SK-N-MC (cell line): ENCODE results near the gene KRT75.

ENCODE experiments used
- EZH2 ChIP-seq: fragments of 200-600 bp; sonication (generic); IDR thresholded peaks from one replicate; pipeline ENCODE4 v1.6.1; 2017; ENCODE audit warnings: antibody characterized with exemption
- FOXP2 ChIP-seq: optimal IDR thresholded peaks from 2 replicates; pipeline ENCODE3; 2011; ENCODE audit warnings: mild to moderate bottlenecking, moderate library complexity; ENCODE audit not compliant: insufficient read depth; ENCODE audit errors: extremely low read length, control extremely low read depth
- POLR2AphosphoS5 ChIP-seq: IDR thresholded peaks from 2 replicates; pipeline ENCODE4 v1.6.1; 2012; ENCODE audit warnings: mild to moderate bottlenecking, low read depth, low read length, borderline replicate concordance

- TF ChIP-seq POLR2AphosphoS5 = no peak
- no peak for TF ChIP-seq EZH2
- no peak for TF ChIP-seq FOXP2
Measured at GRCh38 chr12:52438305-52439301, 4.4 kb upstream of the KRT75 start.
